ENCODE results near the gene CIBAR2.

The CIBAR2 gene

DNA sequence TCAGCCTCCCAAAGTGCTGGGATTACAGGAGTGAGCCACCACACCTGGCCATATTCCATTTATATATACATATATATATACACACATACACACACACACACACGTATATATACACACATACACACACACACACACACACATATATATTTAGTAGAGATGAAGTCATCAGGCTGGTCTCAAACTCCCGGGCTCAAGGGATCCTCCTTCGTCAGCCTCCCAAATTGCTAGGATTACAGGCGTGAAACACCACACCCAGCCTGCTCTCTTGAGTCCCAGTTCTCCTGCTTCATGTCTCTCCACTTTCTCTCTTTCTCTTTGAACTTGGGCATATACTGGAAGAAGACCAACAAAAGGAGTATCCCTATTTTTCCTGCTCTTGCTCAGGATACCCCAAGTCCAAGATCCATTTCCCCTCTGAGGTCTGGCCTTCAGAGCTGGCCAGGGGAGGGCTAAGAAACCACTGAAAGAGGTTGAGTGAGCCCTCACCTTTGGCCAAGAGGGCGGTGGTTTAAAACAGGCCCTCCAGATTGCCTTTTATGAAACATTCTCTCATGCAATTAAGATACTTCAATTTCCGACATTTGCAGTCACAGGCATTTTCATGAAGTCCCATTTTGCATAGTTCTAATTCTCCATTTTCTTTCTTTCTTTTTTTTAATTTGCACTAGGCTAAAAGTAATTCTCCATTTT, 37.9 kb downstream of the CIBAR2 start:
- in situ Hi-C loops (cut with MboI; ENCODE audit: low pct_unique_long_range_greater_than_20kb, low sequenced_read_pairs): no loop called here
- DNase-seq: no peak

DNA sequence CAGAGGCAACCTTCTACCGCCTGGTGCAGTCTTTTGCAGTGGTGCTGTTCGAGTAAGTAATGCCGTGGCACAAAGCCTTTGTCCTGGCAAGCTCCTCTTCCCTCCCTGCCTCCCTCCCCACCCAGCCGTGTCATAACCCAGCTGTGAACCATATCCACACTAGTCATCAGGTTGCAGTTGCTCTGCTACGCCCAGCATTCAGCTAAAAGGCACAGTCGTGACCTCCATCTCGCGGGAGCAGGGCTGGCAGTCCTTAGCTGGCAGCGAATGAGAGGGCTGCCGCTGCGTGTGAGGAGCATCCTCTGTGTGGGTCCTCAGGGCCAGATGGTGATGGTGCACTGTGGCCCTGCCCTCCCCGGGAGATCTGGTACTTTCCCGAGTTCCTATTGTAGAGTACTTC, 39.3 kb downstream of the CIBAR2 start:
- in situ Hi-C loops (cut with MboI; ENCODE audit: low pct_unique_long_range_greater_than_20kb, low sequenced_read_pairs): no loop called here
- DNase-seq: no peak

DNA sequence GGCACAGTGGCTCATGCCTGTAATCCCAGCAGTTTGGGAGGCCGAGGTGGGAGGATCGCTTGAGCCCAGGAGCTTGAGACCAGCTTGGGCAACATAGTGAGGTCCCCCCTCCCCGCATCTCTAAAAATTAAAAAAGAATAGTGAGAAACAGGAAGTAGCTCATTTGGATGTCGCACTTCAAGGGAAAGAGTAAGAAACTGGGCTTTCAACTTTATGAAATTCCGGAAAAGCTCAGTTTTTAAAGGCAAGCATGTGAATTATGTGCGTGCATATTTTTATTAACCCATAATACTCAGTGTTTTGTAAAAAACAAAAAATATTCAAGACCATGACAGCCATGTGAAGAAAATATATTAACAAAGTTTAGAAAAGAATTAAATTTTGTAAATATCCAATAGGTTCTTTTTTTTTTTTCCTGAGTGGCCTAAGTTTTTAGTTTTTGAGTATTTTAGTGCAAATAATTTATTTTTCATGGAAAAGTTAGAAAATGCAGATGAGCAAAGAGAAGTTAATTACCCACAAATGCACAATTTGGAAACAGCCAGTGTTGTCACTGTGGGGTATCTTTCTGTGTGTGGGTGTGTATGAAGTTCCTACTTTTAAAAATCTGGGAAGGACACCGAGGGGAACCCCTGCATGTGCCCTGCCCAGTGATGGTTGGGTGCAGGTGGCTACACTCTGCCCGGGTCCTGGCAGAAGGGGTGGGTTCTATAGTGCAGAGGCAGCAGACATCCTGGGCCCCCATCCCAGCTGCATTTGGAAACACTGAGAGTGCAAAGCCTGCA, 40.0 kb downstream of the CIBAR2 start:
- in situ Hi-C loops (cut with MboI; ENCODE audit: low pct_unique_long_range_greater_than_20kb, low sequenced_read_pairs): no loop called here

GRCh38 chr16:85069171-85069570, 43.1 kb downstream of the CIBAR2 start:
- DNase-seq: no peak
- in situ Hi-C loops (cut with MboI; ENCODE audit: low pct_unique_long_range_greater_than_20kb, low sequenced_read_pairs): no loop called here

More for the DNA sequence above, 40.0 kb downstream of the CIBAR2 start:
- DNase-seq: no peak

DNA sequence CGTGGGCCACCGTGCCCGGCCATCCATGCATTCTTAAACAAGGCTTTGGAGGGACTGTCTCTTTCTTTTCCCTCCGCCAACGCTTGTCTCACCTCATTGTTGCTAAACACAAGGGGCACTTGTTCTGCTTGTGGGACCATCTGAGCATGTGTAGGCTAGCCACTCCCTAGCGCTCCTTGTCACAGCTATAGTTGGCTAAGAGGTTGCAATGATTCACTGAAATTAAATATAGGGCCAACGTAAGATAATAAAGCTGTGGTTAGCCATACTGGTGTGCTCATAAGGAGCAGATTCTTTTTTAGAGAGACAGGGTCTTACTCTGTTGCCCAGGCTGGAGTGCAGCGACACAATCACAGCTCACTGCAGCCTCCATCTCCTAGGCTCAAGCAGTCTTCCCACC, 43.5 kb downstream of the CIBAR2 start:
- no peak for DNase-seq
- in situ Hi-C loops (cut with MboI; ENCODE audit: low pct_unique_long_range_greater_than_20kb, low sequenced_read_pairs): no loop called here

DNA sequence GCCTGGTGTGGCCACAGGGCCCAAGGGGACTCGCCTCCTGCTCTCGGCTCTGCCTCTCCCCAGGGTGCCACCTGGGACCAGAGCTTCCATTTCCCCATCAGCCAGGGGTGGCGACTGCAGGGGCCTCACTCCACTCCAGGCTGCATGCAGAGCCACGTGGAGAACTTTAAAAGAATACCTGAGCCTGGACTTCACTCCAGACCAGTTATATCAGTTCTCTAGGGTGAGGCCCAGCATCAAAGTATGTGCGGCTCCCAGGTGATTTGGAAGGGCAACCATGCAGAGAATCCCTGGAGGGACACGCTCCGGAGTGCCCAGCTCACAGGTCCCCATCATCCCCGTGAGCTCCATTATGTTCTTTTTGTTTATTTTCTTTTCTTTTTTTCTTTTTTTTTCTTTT, 44.8 kb downstream of the CIBAR2 start:
- no peak for DNase-seq
- in situ Hi-C loops (cut with MboI; ENCODE audit: low pct_unique_long_range_greater_than_20kb, low sequenced_read_pairs): no loop called here

- DNase-seq: no peak
- in situ Hi-C loops (cut with MboI; ENCODE audit: low pct_unique_long_range_greater_than_20kb, low sequenced_read_pairs): no loop called here
Measured at GRCh38 chr16:85067024-85067423, 45.2 kb downstream of the CIBAR2 start.

DNA sequence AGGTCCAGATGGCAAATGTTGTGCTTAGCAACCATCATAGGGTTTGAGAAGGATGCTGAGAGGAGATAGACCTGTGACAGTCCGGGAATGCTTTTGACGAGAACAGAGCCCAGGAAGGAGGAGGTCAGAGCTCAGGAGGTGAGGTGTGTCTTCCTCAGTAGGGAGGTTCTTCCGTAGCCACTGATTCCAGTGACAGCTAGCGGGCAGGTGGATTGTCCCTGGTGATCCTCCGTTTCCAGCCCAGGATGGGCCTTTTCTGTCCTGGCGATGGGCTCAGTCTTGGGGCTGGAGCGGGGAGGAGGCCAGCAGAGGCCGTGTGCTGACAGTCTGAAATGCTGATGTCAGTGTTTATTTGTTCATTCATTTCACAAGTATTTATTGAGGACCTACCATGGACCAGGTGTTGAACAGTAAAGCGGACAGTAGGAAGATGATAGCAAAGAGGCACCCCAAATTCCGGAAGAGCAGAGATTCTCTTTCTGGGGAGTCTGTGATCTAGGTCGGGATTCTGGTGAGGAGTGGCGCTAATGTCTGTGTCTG, 45.9 kb downstream of the CIBAR2 start:
- in situ Hi-C loops (cut with MboI; ENCODE audit: low pct_unique_long_range_greater_than_20kb, low sequenced_read_pairs): no loop called here
- DNase-seq: no peak

GRCh38 chr16:85065099-85065498, 47.2 kb downstream of the CIBAR2 start:
- in situ Hi-C loops (cut with MboI; ENCODE audit: low pct_unique_long_range_greater_than_20kb, low sequenced_read_pairs): no loop called here
- DNase-seq: no peak

GRCh38 chr16:85064186-85064585, 48.1 kb downstream of the CIBAR2 start:
- in situ Hi-C loops (cut with MboI; ENCODE audit: low pct_unique_long_range_greater_than_20kb, low sequenced_read_pairs): no loop called here
- DNase-seq: no peak

GRCh38 chr16:85062845-85063244, 49.4 kb downstream of the CIBAR2 start:
- in situ Hi-C loops (cut with MboI; ENCODE audit: low pct_unique_long_range_greater_than_20kb, low sequenced_read_pairs): no loop called here

GRCh38 chr16:85062323-85062722, 49.9 kb downstream of the CIBAR2 start:
- in situ Hi-C loops (cut with MboI; ENCODE audit: low pct_unique_long_range_greater_than_20kb, low sequenced_read_pairs): no loop called here
- no peak for DNase-seq

More at GRCh38 chr16:85062845-85063244, 49.4 kb downstream of the CIBAR2 start:
- no peak for DNase-seq

DNA sequence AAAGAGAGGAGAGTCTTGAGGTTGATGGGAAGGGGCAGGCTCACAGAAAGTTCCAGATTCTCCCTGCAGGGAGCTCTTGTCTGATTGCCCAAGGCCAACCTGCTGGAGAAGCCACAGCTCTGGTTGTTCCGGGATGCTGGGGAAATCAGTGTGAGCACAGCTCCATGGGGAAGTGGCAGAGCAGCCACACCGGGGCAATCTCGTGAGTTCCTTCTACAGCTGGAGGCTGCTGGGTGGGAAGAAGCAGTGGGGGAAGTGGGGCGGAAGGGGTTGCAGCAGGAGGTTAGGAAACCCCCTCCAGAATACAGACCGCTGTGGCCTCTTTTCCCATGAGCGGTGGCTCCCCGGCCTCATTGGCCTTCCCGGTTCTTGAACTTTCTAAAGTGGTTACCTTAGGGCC, 50.7 kb downstream of the CIBAR2 start:
- in situ Hi-C loops (cut with MboI; ENCODE audit: low pct_unique_long_range_greater_than_20kb, low sequenced_read_pairs): no loop called here
- peak; percentile 65 for DNase-seq

- no peak for DNase-seq
- in situ Hi-C loops (cut with MboI; ENCODE audit: low pct_unique_long_range_greater_than_20kb, low sequenced_read_pairs): no loop called here
Measured at GRCh38 chr16:85058909-85059308, 53.4 kb downstream of the CIBAR2 start.

GRCh38 chr16:85057948-85058347, 54.3 kb downstream of the CIBAR2 start:
- no peak for DNase-seq
- in situ Hi-C loops (cut with MboI; ENCODE audit: low pct_unique_long_range_greater_than_20kb, low sequenced_read_pairs): no loop called here

DNA sequence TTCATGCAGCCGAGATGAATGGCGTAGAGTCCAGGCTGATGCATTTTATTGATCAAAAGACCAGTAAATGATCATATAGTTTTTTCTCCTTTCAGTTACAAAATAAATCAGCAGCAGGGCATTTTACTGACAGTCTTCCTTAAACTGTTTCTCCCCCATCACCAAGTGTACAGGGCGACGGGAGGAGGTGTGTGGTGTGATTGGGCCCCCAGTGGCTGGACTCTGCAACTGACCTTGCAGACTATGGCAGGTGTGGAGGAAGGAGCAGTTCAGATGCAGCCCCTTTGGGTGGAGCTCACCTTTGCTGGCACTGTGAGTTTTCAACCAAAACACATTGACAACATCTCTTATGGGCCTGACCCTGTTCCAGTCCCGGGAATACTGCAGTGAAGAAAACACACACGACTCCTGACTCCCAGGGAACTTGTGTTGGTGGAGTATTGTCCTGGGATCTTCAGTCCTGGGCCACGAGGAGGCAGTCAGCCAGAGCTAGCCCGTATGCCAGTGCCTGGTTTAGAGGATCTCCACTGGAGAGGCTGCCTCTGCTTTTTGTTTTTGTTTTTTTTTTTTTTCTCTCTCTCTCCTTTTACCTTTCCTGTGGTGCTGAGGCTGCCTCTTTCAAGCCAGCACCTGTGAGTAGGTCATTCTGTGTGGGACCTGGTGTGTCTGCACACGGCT, 54.9 kb downstream of the CIBAR2 start:
- in situ Hi-C loops (cut with MboI; ENCODE audit: low pct_unique_long_range_greater_than_20kb, low sequenced_read_pairs): no loop called here
- DNase-seq: no peak

DNA sequence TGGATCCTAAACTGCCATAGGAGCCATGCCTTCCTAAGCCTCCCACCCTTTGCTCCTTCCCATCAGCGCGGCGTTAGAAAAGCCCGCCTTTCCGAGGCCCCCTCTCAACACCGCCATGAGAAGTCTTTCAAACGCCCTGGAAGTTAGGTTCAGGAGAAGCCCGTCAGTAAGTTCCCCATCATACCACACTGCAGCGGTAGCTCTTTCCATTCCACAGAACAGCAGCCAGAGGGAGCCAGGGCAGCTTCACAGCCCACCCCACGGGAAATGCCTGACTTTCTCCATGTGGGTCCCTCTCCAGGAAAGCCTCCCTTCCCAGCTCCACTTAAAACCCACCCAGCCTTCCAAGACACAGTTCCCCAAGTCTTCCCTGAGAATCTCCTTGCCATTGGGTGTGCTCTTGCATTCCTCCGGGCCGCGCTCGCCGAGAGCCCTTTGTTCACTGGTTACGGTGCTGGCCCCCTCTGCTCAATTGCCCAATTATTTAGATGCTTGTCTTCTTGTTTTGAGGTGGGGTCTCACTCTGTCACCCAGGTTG, 56.0 kb downstream of the CIBAR2 start:
- in situ Hi-C loops (cut with MboI; ENCODE audit: low pct_unique_long_range_greater_than_20kb, low sequenced_read_pairs): no loop called here
- DNase-seq: no peak

DNA sequence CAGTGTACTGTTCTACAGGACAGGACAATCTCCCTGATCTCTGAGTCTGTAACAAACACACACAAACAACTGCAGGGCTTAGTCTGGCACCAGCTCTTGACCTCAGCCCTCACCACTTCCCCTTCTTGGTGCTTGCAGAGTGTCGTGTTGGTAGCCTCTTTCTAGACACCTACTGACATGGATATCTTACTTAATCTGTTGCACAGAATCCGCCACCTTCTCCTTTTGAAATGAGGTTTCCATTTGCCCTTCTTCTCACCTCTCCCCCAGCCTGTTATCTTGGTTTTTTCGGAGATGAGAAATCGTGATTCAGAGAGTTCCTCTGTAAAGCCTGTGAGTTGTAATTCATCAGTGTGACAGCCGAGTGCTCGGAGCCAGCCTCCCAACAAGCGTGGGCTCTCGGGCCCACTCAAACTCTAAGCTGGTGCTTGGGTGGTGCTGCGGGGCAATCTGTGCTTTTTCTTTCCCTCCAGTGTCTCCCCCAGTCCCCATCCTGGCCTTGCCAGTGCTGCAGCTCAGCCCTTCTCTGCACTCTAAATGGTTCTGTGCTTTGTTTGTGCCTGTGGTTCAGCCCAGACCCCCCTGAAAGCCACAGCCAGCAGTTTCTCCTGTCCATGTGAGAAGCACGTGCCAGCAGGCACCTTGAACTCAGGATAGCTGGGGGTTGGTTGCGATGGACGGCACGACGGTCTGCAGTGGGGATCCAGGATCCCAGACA, 56.6 kb downstream of the CIBAR2 start:
- DNase-seq: peak; percentile 98
- in situ Hi-C loops (cut with MboI; ENCODE audit: low pct_unique_long_range_greater_than_20kb, low sequenced_read_pairs): no loop called here

DNA sequence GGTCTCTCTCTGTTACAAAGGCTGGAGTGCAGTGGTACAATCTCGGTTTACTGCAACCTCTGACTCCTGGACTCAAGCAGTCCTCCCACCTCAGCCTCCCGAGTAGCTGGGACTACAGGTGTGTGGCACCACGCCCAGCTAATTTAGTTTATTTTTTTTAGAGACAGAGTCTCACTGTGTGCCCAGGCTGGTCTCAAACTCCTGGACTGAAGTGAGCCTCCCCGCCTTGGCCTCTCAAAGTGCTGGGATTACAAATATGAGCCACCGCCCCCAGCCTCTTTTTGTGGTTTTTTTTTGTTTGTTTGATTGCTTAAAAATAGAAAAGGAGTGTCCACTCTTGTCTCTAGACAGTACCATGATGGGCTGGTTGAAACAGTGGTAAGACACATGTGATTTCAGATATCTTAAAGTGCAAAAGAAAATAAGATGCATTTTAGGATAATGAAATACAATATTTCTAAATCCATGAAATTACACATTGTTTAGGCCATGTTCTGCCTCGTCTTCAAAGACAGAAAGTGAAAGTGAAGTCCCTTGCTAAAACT, 57.3 kb downstream of the CIBAR2 start:
- no peak for DNase-seq
- in situ Hi-C loops (cut with MboI; ENCODE audit: low pct_unique_long_range_greater_than_20kb, low sequenced_read_pairs): no loop called here

Data from KBM-7 (cell line).